ENCODE data around the gene THRAP3. TPM values are rescaled to one million over a fixed set of nuclear protein-coding genes. Genes with fewer than 3 reads are reported as not detected.

Gene THRAP3
- total and polyA plus RNA-seq, 4 donors: 31.6 to 91.5 (median 66.0) TPM

GRCh38 chr1:36328713-36329112 lies 104.5 kb downstream of the THRAP3 start:
- ATAC-seq (ENCODE audit: low FRiP score) (no peak), DNase-seq (peak in 1 of 2 donors; percentile 76)
- Histone ChIP-seq H3K36me3 (ENCODE audit: control insufficient read depth in 1 of 2, insufficient read depth in 2 of 2, low read length in 1 of 2) (no peaks in the 10 kb centered on the region), H3K4me1 (ENCODE audit: control insufficient read depth in 1 of 2, insufficient read depth in 2 of 2, low read length in 2 of 2) (no peaks in the 10 kb centered on the region), H3K27ac (ENCODE audit: low read depth in 1 of 2, low read length in 2 of 2) (no peak overlapping the region), H3K9me3 (ENCODE audit: control insufficient read depth, low read length) (no peaks in the 10 kb centered on the region), H3K4me3 (ENCODE audit: low read length in 2 of 2) (no peak overlapping the region), H3K27me3 (ENCODE audit: control insufficient read depth in 1 of 2, insufficient read depth in 2 of 2, low read length in 1 of 2) (no peaks in the 10 kb centered on the region)
- WGBS, 2 donors: 78 to 79% methylated on average over 6 of the region's 6 CpGs
- intact Hi-C loops (cut with DNase I): loop anchor here in 1 of 2 donors (10.0 kb wide), 1 partner anchor 614 kb away; the partner anchor contains the start of gene C1orf216

- H3K36me3 ChIP-seq (ENCODE audit: control insufficient read depth in 1 of 2, insufficient read depth in 2 of 2, low read length in 1 of 2): no peaks in the 10 kb centered on the region
- intact Hi-C loops (cut with DNase I): loop anchor here in 1 of 2 donors (10.0 kb wide), 1 partner anchor 615 kb away; the partner anchor contains the start of gene C1orf216
- H3K27me3 ChIP-seq (ENCODE audit: control insufficient read depth in 1 of 2, insufficient read depth in 2 of 2, low read length in 1 of 2): no peaks in the 10 kb centered on the region
- no peak for ATAC-seq (ENCODE audit: low FRiP score)
- no peaks in the 10 kb centered on the region for H3K4me1 ChIP-seq (ENCODE audit: control insufficient read depth in 1 of 2, insufficient read depth in 2 of 2, low read length in 2 of 2)
- no peak overlapping the region for H3K27ac ChIP-seq (ENCODE audit: low read depth in 1 of 2, low read length in 2 of 2)
- 92% methylated on average over 9 of the region's 9 CpGs for WGBS, 2 donors
- DNase-seq: no peak
- H3K9me3 ChIP-seq (ENCODE audit: control insufficient read depth, low read length): no peaks in the 10 kb centered on the region
- no peak overlapping the region for H3K4me3 ChIP-seq (ENCODE audit: low read length in 2 of 2)
Observed at GRCh38 chr1:36329817-36330216, 105.6 kb downstream of the THRAP3 start.

GRCh38 chr1:36330940-36331339 lies 106.7 kb downstream of the THRAP3 start:
- Histone ChIP-seq H3K4me3 (ENCODE audit: low read length in 2 of 2) (no peak overlapping the region), H3K4me1 (ENCODE audit: control insufficient read depth in 1 of 2, insufficient read depth in 2 of 2, low read length in 2 of 2) (no peaks in the 10 kb centered on the region), H3K9me3 (ENCODE audit: control insufficient read depth, low read length) (no peaks in the 10 kb centered on the region), H3K36me3 (ENCODE audit: control insufficient read depth in 1 of 2, insufficient read depth in 2 of 2, low read length in 1 of 2) (no peaks in the 10 kb centered on the region), H3K27me3 (ENCODE audit: control insufficient read depth in 1 of 2, insufficient read depth in 2 of 2, low read length in 1 of 2) (no peaks in the 10 kb centered on the region), H3K27ac (ENCODE audit: low read depth in 1 of 2, low read length in 2 of 2) (no peak overlapping the region)
- ATAC-seq (ENCODE audit: low FRiP score) (no peak), DNase-seq (no peak)
- 92 to 93% methylated on average over 15 of the region's 15 CpGs for WGBS, 2 donors
- intact Hi-C loops (cut with DNase I): no loop called here

GRCh38 chr1:36337830-36338229 lies 113.6 kb downstream of the THRAP3 start:
- no peaks in the 10 kb centered on the region for H3K36me3 ChIP-seq (ENCODE audit: control insufficient read depth in 1 of 2, insufficient read depth in 2 of 2, low read length in 1 of 2)
- no peaks in the 10 kb centered on the region for H3K4me1 ChIP-seq (ENCODE audit: control insufficient read depth in 1 of 2, insufficient read depth in 2 of 2, low read length in 2 of 2)
- DNase-seq (no peak), ATAC-seq (ENCODE audit: low FRiP score) (no peak)
- no peak overlapping the region for H3K27ac ChIP-seq (ENCODE audit: low read depth in 1 of 2, low read length in 2 of 2)
- intact Hi-C loops (cut with DNase I): no loop called here
- H3K27me3 ChIP-seq (ENCODE audit: control insufficient read depth in 1 of 2, insufficient read depth in 2 of 2, low read length in 1 of 2): no peaks in the 10 kb centered on the region
- 88% methylated on average over 6 of the region's 6 CpGs for WGBS, 2 donors
- H3K4me3 ChIP-seq (ENCODE audit: low read length in 2 of 2): no peak overlapping the region
- no peaks in the 10 kb centered on the region for H3K9me3 ChIP-seq (ENCODE audit: control insufficient read depth, low read length)

- ATAC-seq (ENCODE audit: low FRiP score) (no peak), DNase-seq (no peak)
- 76 to 81% methylated on average over 7 of the region's 7 CpGs for WGBS, 2 donors
- Histone ChIP-seq H3K9me3 (ENCODE audit: control insufficient read depth, low read length) (no peaks in the 10 kb centered on the region), H3K27ac (ENCODE audit: low read depth in 1 of 2, low read length in 2 of 2) (no peak overlapping the region), H3K36me3 (ENCODE audit: control insufficient read depth in 1 of 2, insufficient read depth in 2 of 2, low read length in 1 of 2) (no peaks in the 10 kb centered on the region), H3K27me3 (ENCODE audit: control insufficient read depth in 1 of 2, insufficient read depth in 2 of 2, low read length in 1 of 2) (no peaks in the 10 kb centered on the region), H3K4me1 (ENCODE audit: control insufficient read depth in 1 of 2, insufficient read depth in 2 of 2, low read length in 2 of 2) (no peaks in the 10 kb centered on the region), H3K4me3 (ENCODE audit: low read length in 2 of 2) (no peak overlapping the region)
- intact Hi-C loops (cut with DNase I): no loop called here
Observed at GRCh38 chr1:36339215-36339614, 115.0 kb downstream of the THRAP3 start.

GRCh38 chr1:36339615-36340014 lies 115.4 kb downstream of the THRAP3 start:
- ATAC-seq (ENCODE audit: low FRiP score): no peak
- intact Hi-C loops (cut with DNase I): no loop called here

GRCh38 chr1:36341626-36342320 lies 117.5 kb downstream of the THRAP3 start:
- no peaks in the 10 kb centered on the region for H3K9me3 ChIP-seq (ENCODE audit: control insufficient read depth, low read length)
- no peak overlapping the region for H3K4me3 ChIP-seq (ENCODE audit: low read length in 2 of 2)
- peaks cover 0 to 3% of the 10 kb centered on the region in 2 donors for H3K36me3 ChIP-seq (ENCODE audit: control insufficient read depth in 1 of 2, insufficient read depth in 2 of 2, low read length in 1 of 2)
- DNase-seq (no peak), ATAC-seq (ENCODE audit: low FRiP score) (no peak)
- WGBS, 2 donors: 88 to 92% methylated on average over 34 of the region's 34 CpGs
- H3K4me1 ChIP-seq (ENCODE audit: control insufficient read depth in 1 of 2, insufficient read depth in 2 of 2, low read length in 2 of 2): no peaks in the 10 kb centered on the region
- intact Hi-C loops (cut with DNase I): loop anchor here (1.0 to 2.0 kb wide), 3 partner anchors 27 to 80 kb away; no protein-coding TSS in a partner anchor
- H3K27ac ChIP-seq (ENCODE audit: low read depth in 1 of 2, low read length in 2 of 2): no peak overlapping the region
- no peaks in the 10 kb centered on the region for H3K27me3 ChIP-seq (ENCODE audit: control insufficient read depth in 1 of 2, insufficient read depth in 2 of 2, low read length in 1 of 2)

More at GRCh38 chr1:36339615-36340014, 115.4 kb downstream of the THRAP3 start:
- H3K9me3 ChIP-seq (ENCODE audit: control insufficient read depth, low read length): no peaks in the 10 kb centered on the region
- WGBS, 2 donors: 78 to 80% methylated on average over 9 of the region's 9 CpGs
- no peak overlapping the region for H3K27ac ChIP-seq (ENCODE audit: low read depth in 1 of 2, low read length in 2 of 2)
- no peaks in the 10 kb centered on the region for H3K4me1 ChIP-seq (ENCODE audit: control insufficient read depth in 1 of 2, insufficient read depth in 2 of 2, low read length in 2 of 2)
- no peak for DNase-seq
- H3K27me3 ChIP-seq (ENCODE audit: control insufficient read depth in 1 of 2, insufficient read depth in 2 of 2, low read length in 1 of 2): no peaks in the 10 kb centered on the region
- no peaks in the 10 kb centered on the region for H3K36me3 ChIP-seq (ENCODE audit: control insufficient read depth in 1 of 2, insufficient read depth in 2 of 2, low read length in 1 of 2)
- no peak overlapping the region for H3K4me3 ChIP-seq (ENCODE audit: low read length in 2 of 2)

GRCh38 chr1:36342426-36343185 lies 118.4 kb downstream of the THRAP3 start:
- no peaks in the 10 kb centered on the region for H3K27me3 ChIP-seq (ENCODE audit: control insufficient read depth in 1 of 2, insufficient read depth in 2 of 2, low read length in 1 of 2)
- 63 to 66% methylated on average over 10 of the region's 10 CpGs for WGBS, 2 donors
- ATAC-seq (ENCODE audit: low FRiP score) (peak; percentile 80), DNase-seq (peak; percentile 77 to 87)
- peak overlapping the region in 1 of 2 donors; percentile 91 for H3K27ac ChIP-seq (ENCODE audit: low read depth in 1 of 2, low read length in 2 of 2)
- H3K4me3 ChIP-seq (ENCODE audit: low read length in 2 of 2): no peak overlapping the region
- intact Hi-C loops (cut with DNase I): loop anchor here (1.0 to 2.0 kb wide), 3 partner anchors 26 to 79 kb away; no protein-coding TSS in a partner anchor
- peaks cover 0 to 3% of the 10 kb centered on the region in 2 donors for H3K36me3 ChIP-seq (ENCODE audit: control insufficient read depth in 1 of 2, insufficient read depth in 2 of 2, low read length in 1 of 2)
- H3K4me1 ChIP-seq (ENCODE audit: control insufficient read depth in 1 of 2, insufficient read depth in 2 of 2, low read length in 2 of 2): no peaks in the 10 kb centered on the region
- H3K9me3 ChIP-seq (ENCODE audit: control insufficient read depth, low read length): no peaks in the 10 kb centered on the region

All from aorta (tissue), 5 donors.